ENCODE measurements around the gene PRR22. TPM values are rescaled to one million over a fixed set of nuclear protein-coding genes. Genes with fewer than 3 reads are reported as not detected.
"Not testable (repeated sequence)": the region's sequence is repeated elsewhere in the genome, so short reads cannot be mapped to it uniquely, and the experiment has no call there.

The PRR22 gene
- total RNA-seq, 1 donor from 2014 or later, result 5.4 TPM

GRCh38 chr19:5749505-5749904 is 35.0 kb downstream of the PRR22 start:
- DNase-seq (ENCODE audit: low spot score in 2 of 2, unreplicated experiment in 2 of 2), result no peak
- H3K9me3 Mint-ChIP-seq, result no peaks in the 10 kb centered on the region
- H3K36me3 Mint-ChIP-seq, result no peaks in the 10 kb centered on the region
- H3K4me1 Mint-ChIP-seq, result peaks cover 2% of the 10 kb centered on the region
- H3K4me3 Mint-ChIP-seq, result no peak overlapping the region
- peaks cover 10% of the 10 kb centered on the region for H3K27me3 Mint-ChIP-seq (ENCODE audit: low read depth)
- H3K27ac Mint-ChIP-seq, result no peak overlapping the region
- TF ChIP-seq CTCF (IDR thresholded peaks at IDR 0.05; ENCODE audit: unreplicated experiment), result no peak

GRCh38 chr19:5748920-5749319 is 35.6 kb downstream of the PRR22 start:
- H3K27me3 Mint-ChIP-seq (ENCODE audit: low read depth); H3K36me3 Mint-ChIP-seq; H3K27ac Mint-ChIP-seq; DNase-seq (ENCODE audit: low spot score in 2 of 2, unreplicated experiment in 2 of 2); H3K4me3 Mint-ChIP-seq; H3K9me3 Mint-ChIP-seq; H3K4me1 Mint-ChIP-seq: not testable (repeated sequence)

- H3K27ac Mint-ChIP-seq; H3K36me3 Mint-ChIP-seq; H3K9me3 Mint-ChIP-seq; H3K4me3 Mint-ChIP-seq; H3K4me1 Mint-ChIP-seq; DNase-seq (ENCODE audit: low spot score in 2 of 2, unreplicated experiment in 2 of 2): not testable (repeated sequence)
- peaks cover 10% of the 10 kb centered on the region for H3K27me3 Mint-ChIP-seq (ENCODE audit: low read depth)
These were observed 39.5 kb downstream of the PRR22 start for GRCh38 chr19:5744999-5745398.

- Mint-ChIP-seq H3K27ac (no peak overlapping the region), H3K27me3 (ENCODE audit: low read depth) (peaks cover 11% of the 10 kb centered on the region)
These were observed 40.9 kb downstream of the PRR22 start for GRCh38 chr19:5743630-5744029.

GRCh38 chr19:5742051-5742450 is 42.5 kb downstream of the PRR22 start:
- Mint-ChIP-seq H3K4me1 (no peaks in the 10 kb centered on the region), H3K4me3 (no peak overlapping the region), H3K36me3 (no peaks in the 10 kb centered on the region), H3K27ac (no peak overlapping the region), H3K9me3 (no peaks in the 10 kb centered on the region), H3K27me3 (ENCODE audit: low read depth) (peaks cover 11% of the 10 kb centered on the region)
- DNase-seq (ENCODE audit: low spot score in 2 of 2, unreplicated experiment in 2 of 2), result no peak
- TF ChIP-seq CTCF (IDR thresholded peaks at IDR 0.05; ENCODE audit: unreplicated experiment), result no peak

More at GRCh38 chr19:5743630-5744029, 40.9 kb downstream of the PRR22 start:
- no peak for DNase-seq (ENCODE audit: low spot score in 2 of 2, unreplicated experiment in 2 of 2)
- H3K4me1 Mint-ChIP-seq, result no peaks in the 10 kb centered on the region
- no peaks in the 10 kb centered on the region for H3K9me3 Mint-ChIP-seq
- TF ChIP-seq CTCF (IDR thresholded peaks at IDR 0.05; ENCODE audit: unreplicated experiment), result no peak
- no peaks in the 10 kb centered on the region for H3K36me3 Mint-ChIP-seq
- no peak overlapping the region for H3K4me3 Mint-ChIP-seq

GRCh38 chr19:5738423-5738822 is 46.1 kb downstream of the PRR22 start:
- no peak overlapping the region for H3K27ac Mint-ChIP-seq
- no peaks in the 10 kb centered on the region for H3K9me3 Mint-ChIP-seq
- DNase-seq (ENCODE audit: low spot score in 2 of 2, unreplicated experiment in 2 of 2), result no peak

GRCh38 chr19:5733172-5733571 is 51.4 kb downstream of the PRR22 start:
- not testable (repeated sequence) for H3K27me3 Mint-ChIP-seq (ENCODE audit: low read depth); H3K36me3 Mint-ChIP-seq; H3K9me3 Mint-ChIP-seq; DNase-seq (ENCODE audit: low spot score in 2 of 2, unreplicated experiment in 2 of 2); H3K4me3 Mint-ChIP-seq; H3K27ac Mint-ChIP-seq; H3K4me1 Mint-ChIP-seq

More at GRCh38 chr19:5738423-5738822, 46.1 kb downstream of the PRR22 start:
- H3K36me3 Mint-ChIP-seq, result no peaks in the 10 kb centered on the region
- peaks cover 8% of the 10 kb centered on the region for H3K27me3 Mint-ChIP-seq (ENCODE audit: low read depth)
- H3K4me3 Mint-ChIP-seq, result no peak overlapping the region
- TF ChIP-seq CTCF (IDR thresholded peaks at IDR 0.05; ENCODE audit: unreplicated experiment), result no peak
- H3K4me1 Mint-ChIP-seq, result no peaks in the 10 kb centered on the region

Other genes starting within 250 kb of the PRR22 start
- 2.5 to 4.3 TPM (median 2.5 TPM) in 3 replicates for gene TINCR, start 216.8 kb downstream of the PRR22 start, total RNA-seq
- 70.5 to 80.3 TPM (median 78.4 TPM) in 3 replicates for gene SAFB2, start 162.0 kb downstream of the PRR22 start, total RNA-seq
- 139 to 147 TPM (median 142 TPM) in 3 replicates for gene SAFB, start 161.7 kb downstream of the PRR22 start, total RNA-seq
- 30.0 to 32.3 TPM (median 30.7 TPM) in 3 replicates for gene MICOS13, start 104.2 kb downstream of the PRR22 start, total RNA-seq
- gene HSD11B1L, start 103.7 kb downstream of the PRR22 start, total RNA-seq, result 15.9 to 16.7 TPM (median 16.0 TPM) in 3 replicates
- gene RPL36, start 94.5 kb downstream of the PRR22 start, total RNA-seq, result 947 to 1,016 TPM (median 998 TPM) in 3 replicates
- 63.4 to 69.8 TPM (median 69.6 TPM) in 3 replicates for gene LONP1, start 64.6 kb downstream of the PRR22 start, total RNA-seq
- gene CATSPERD, start 64.1 kb downstream of the PRR22 start, total RNA-seq, result not detected in 3 replicates
- 54.0 to 61.1 TPM (median 56.9 TPM) in 3 replicates for gene DUS3L, start 6.4 kb upstream of the PRR22 start, total RNA-seq
- 1.7 to 2.8 TPM (median 2.4 TPM) in 3 replicates for gene NRTN, start 20.3 kb upstream of the PRR22 start, total RNA-seq
- 0.32 TPM in 1 of 3 replicates, not detected in the others for gene FUT6, start 55.0 kb upstream of the PRR22 start, total RNA-seq
- 0.49 to 1.1 TPM (median 0.90 TPM) in 3 replicates for gene FUT3, start 66.7 kb upstream of the PRR22 start, total RNA-seq
- 0.47 to 0.79 TPM (median 0.73 TPM) in 3 replicates for gene FUT5, start 85.8 kb upstream of the PRR22 start, total RNA-seq
- gene NDUFA11, start 119.0 kb upstream of the PRR22 start, total RNA-seq, result 229 to 235 TPM (median 233 TPM) in 3 replicates
- 11.0 to 12.3 TPM (median 11.0 TPM) in 3 replicates for gene VMAC, start 120.1 kb upstream of the PRR22 start, total RNA-seq
- gene CAPS, start 129.5 kb upstream of the PRR22 start, total RNA-seq, result 16.2 to 17.2 TPM (median 16.7 TPM) in 3 replicates
- gene RANBP3, start 193.4 kb upstream of the PRR22 start, total RNA-seq, result 83.3 to 89.8 TPM (median 87.2 TPM) in 3 replicates